ENCODE results near the gene ACBD6. TPM values are rescaled to one million over a fixed set of nuclear protein-coding genes. Genes with fewer than 3 reads are reported as not detected.
A peak's percentile ranks its signal among the peaks of the same experiment; 100 is the strongest.

The ACBD6 gene
- total RNA-seq, 1 donor from 2014 or later: 80.5 TPM

GRCh38 chr1:180507795-180508724, 5.7 kb upstream of the ACBD6 start:
- Mint-ChIP-seq H3K4me1 (peaks cover 16% of the 10 kb centered on the region), H3K27ac (no peak overlapping the region), H3K9me3 (peaks cover 27% of the 10 kb centered on the region), H3K27me3 (ENCODE audit: low read depth) (no peaks in the 10 kb centered on the region), H3K4me3 (no peak overlapping the region), H3K36me3 (no peaks in the 10 kb centered on the region)
- TF ChIP-seq CTCF (IDR thresholded peaks at IDR 0.05; ENCODE audit: unreplicated experiment): no peak
- no peak for DNase-seq (ENCODE audit: low spot score in 2 of 2, unreplicated experiment in 2 of 2)

DNA sequence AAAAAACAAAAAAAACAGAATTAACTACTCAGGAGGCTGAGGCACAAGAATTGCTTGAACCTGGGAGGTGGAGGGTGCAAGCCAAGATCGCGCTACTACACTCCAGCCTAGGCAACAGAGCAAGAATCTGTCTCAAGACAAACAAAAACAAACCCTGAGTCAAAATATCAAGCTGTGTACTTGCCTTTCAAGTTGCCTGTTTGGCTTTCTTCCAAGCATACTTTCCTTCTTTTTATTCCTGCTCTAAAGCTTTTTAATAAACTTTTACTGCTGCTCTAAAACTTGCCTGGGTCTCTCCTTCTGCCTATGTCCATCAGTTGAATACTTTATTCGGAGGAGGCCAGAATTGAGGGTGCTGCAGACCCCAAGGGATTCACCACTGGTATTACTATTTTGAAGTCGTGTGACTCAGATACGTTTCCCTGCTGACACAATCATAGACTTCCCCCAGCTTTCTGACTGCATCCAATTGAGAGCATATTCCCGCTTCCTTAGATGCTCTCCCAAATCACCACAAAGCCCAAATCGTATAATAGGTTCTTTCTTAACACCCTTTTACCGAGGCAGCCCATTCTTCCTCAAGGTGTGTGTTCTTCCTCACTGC, 3.5 kb upstream of the ACBD6 start:
- peaks cover 31% of the 10 kb centered on the region for H3K4me1 Mint-ChIP-seq
- no peaks in the 10 kb centered on the region for H3K36me3 Mint-ChIP-seq
- H3K27me3 Mint-ChIP-seq (ENCODE audit: low read depth): no peaks in the 10 kb centered on the region
- H3K27ac Mint-ChIP-seq: peak overlapping the region; percentile 1
- DNase-seq (ENCODE audit: low spot score in 2 of 2, unreplicated experiment in 2 of 2): no peak
- peaks cover 17% of the 10 kb centered on the region for H3K9me3 Mint-ChIP-seq
- no peak overlapping the region for H3K4me3 Mint-ChIP-seq
- TF ChIP-seq CTCF (IDR thresholded peaks at IDR 0.05; ENCODE audit: unreplicated experiment): no peak

DNA sequence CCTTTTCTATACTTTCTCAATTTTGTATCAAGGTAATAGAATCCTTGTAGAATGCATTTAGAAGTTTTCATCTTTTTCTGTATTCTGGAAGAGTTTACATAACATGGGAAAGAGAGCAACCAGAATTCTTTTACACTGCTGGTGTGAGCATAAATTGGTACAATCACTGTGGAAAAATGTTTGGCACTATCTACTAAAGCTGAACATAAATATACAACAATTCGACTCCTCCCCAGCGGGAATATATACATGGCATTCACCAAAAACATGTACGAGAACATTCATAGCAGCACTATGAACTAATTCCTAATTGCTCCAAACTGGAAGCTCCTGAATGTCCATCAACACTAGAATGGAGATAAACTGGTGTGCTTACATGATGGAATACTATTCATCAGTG, 1.8 kb upstream of the ACBD6 start:
- TF ChIP-seq CTCF (IDR thresholded peaks at IDR 0.05; ENCODE audit: unreplicated experiment): no peak
- H3K4me3 Mint-ChIP-seq: no peak overlapping the region
- H3K27me3 Mint-ChIP-seq (ENCODE audit: low read depth): no peaks in the 10 kb centered on the region
- H3K9me3 Mint-ChIP-seq: peaks cover 5% of the 10 kb centered on the region
- peaks cover 41% of the 10 kb centered on the region for H3K4me1 Mint-ChIP-seq
- no peaks in the 10 kb centered on the region for H3K36me3 Mint-ChIP-seq
- DNase-seq (ENCODE audit: low spot score in 2 of 2, unreplicated experiment in 2 of 2): no peak
- no peak overlapping the region for H3K27ac Mint-ChIP-seq

- no peaks in the 10 kb centered on the region for H3K27me3 Mint-ChIP-seq (ENCODE audit: low read depth)
- H3K4me1 Mint-ChIP-seq: peaks cover 45% of the 10 kb centered on the region
- H3K27ac Mint-ChIP-seq: peak overlapping the region; percentile 98
- H3K9me3 Mint-ChIP-seq: peaks cover 4% of the 10 kb centered on the region
- no peaks in the 10 kb centered on the region for H3K36me3 Mint-ChIP-seq
- no peak for DNase-seq (ENCODE audit: low spot score in 2 of 2, unreplicated experiment in 2 of 2)
- no peak for TF ChIP-seq CTCF (IDR thresholded peaks at IDR 0.05; ENCODE audit: unreplicated experiment)
- peak overlapping the region; percentile 93 for H3K4me3 Mint-ChIP-seq
Measured at GRCh38 chr1:180503280-180503862, 994 bp upstream of the ACBD6 start.

DNA sequence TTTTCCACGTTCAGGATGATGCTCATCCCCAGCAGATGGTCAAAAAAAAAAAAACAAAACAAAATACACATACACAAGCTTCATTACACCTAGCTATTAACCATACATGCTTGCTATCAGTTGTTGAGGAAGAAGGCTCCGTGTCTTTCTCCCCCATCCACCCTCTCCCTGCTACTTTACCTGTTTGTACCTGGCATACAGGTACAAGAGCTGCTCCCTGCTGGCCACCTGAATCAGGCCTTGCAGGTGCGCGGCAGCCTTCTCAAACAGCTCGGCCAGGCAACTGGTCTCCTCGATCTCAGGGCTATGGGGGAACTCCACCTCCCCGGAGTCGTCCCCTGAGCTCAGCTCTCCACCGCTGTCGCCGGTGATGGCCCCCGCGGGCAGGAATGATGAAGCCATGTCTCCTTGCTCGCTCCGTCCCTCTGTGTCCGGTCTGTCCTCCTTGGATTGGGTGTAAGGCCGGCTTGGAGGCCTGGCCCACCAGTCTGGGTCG, 464 bp downstream of the ACBD6 start:
- Mint-ChIP-seq H3K4me1 (peaks cover 46% of the 10 kb centered on the region), H3K27me3 (ENCODE audit: low read depth) (no peaks in the 10 kb centered on the region), H3K9me3 (no peaks in the 10 kb centered on the region), H3K27ac (peak overlapping the region; percentile 98), H3K4me3 (peak overlapping the region; percentile 93), H3K36me3 (no peaks in the 10 kb centered on the region)
- no peak for TF ChIP-seq CTCF (IDR thresholded peaks at IDR 0.05; ENCODE audit: unreplicated experiment)
- DNase-seq (ENCODE audit: low spot score in 2 of 2, unreplicated experiment in 2 of 2): peak in 1 of 2 experiments; percentile 29
